A673 (cell line): Measurements from ENCODE around the gene NGEF.

Experiments used
- EZH2 ChIP-seq: fragments of 200-600 bp; sonication (generic); IDR thresholded peaks from 2 replicates; pipeline ENCODE4 v1.6.1; 2017; ENCODE audit warnings: borderline replicate concordance, low read depth, mild to moderate bottlenecking, mixed read lengths, antibody characterized with exemption, low read length; ENCODE audit not compliant: poor library complexity, severe bottlenecking
- TF ChIP-seq, protein P1 (sequence below): fragments of 300-800, 200-600 bp; sonication (generic); conservative IDR thresholded peaks from 2 replicates; pipeline ENCODE4 v1.5.1; 2017; ENCODE audit warnings: low read depth, mild to moderate bottlenecking, antibody characterized with exemption, low read length, moderate library complexity, mixed read lengths

DNA sequence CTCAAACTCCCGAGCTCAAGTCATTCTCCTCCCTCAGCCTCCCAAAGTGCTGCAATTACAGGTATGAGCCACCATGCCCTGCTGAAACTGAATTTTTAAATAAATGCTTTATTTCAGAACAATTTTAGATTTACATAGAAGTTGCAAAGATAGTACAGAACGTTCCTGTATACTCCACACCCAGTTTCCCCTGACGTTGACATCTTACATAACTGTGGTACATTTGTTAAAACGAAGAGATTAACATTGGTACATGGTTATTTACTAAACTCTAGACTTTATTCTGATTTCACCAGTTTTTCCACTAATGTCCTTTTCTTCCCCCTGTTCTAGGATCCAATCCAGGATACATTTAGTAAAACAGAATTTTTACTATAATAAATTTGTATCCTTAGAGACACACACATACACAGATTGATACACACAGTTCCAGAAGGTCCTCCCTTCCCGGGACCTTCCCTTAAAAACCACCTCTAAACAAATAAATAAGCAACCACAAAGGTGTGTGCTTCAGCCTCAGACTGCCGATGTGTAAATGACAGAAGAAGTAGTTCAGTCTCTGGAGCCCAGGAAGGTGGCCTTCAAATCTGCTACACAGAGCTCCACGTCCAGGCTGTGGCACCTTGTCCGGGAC, 26.3 kb upstream of the NGEF start:
- TF ChIP-seq, protein P1, sequence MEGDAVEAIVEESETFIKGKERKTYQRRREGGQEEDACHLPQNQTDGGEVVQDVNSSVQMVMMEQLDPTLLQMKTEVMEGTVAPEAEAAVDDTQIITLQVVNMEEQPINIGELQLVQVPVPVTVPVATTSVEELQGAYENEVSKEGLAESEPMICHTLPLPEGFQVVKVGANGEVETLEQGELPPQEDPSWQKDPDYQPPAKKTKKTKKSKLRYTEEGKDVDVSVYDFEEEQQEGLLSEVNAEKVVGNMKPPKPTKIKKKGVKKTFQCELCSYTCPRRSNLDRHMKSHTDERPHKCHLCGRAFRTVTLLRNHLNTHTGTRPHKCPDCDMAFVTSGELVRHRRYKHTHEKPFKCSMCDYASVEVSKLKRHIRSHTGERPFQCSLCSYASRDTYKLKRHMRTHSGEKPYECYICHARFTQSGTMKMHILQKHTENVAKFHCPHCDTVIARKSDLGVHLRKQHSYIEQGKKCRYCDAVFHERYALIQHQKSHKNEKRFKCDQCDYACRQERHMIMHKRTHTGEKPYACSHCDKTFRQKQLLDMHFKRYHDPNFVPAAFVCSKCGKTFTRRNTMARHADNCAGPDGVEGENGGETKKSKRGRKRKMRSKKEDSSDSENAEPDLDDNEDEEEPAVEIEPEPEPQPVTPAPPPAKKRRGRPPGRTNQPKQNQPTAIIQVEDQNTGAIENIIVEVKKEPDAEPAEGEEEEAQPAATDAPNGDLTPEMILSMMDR = no peak
- TF ChIP-seq EZH2 = no peak
